ENCODE data around the gene ABCA13.

ABCA13 gene

DNA sequence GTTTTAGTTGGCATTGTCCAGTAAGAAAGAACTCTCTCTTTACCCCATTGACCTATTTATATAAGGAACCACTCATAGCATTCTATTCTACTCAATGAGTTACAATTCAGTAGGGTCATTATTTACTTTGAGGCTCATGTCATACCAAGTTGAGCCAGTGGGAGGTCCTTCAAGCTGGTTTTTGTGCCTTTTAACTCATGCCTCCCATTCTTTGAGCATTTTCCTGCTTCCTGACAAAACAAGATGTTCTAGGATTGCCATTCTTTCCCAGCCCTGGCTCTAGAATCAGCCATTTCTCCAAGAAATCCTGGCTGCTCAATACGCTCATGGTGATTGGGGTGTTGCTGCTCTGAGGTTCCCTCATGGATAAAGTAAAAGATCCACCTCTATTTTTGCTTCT lies 250.1 kb downstream of the ABCA13 start:
- no peak for DNase-seq (ENCODE audit: low read depth, low spot score)
- Histone ChIP-seq H3K9me3 (ENCODE audit: control insufficient read depth, insufficient read depth, low read length) (no peaks in the 10 kb centered on the region), H3K4me3 (ENCODE audit: low read length) (no peak overlapping the region), H3K36me3 (ENCODE audit: control insufficient read depth, insufficient read depth, low read length) (no peaks in the 10 kb centered on the region), H3K27me3 (ENCODE audit: control insufficient read depth, insufficient read depth, low read length) (no peaks in the 10 kb centered on the region), H3K27ac (ENCODE audit: low read length) (no peak overlapping the region), H3K4me1 (ENCODE audit: control insufficient read depth, insufficient read depth, low read length) (no peaks in the 10 kb centered on the region)
- WGBS (ENCODE audit: insufficient coverage, insufficient read length), result no CpG with 5 or more reads among the region's 1 CpG

- Histone ChIP-seq H3K27ac (ENCODE audit: low read length) (no peak overlapping the region), H3K4me1 (ENCODE audit: control insufficient read depth, insufficient read depth, low read length) (no peaks in the 10 kb centered on the region), H3K27me3 (ENCODE audit: control insufficient read depth, insufficient read depth, low read length) (no peaks in the 10 kb centered on the region), H3K4me3 (ENCODE audit: low read length) (no peak overlapping the region), H3K9me3 (ENCODE audit: control insufficient read depth, insufficient read depth, low read length) (no peaks in the 10 kb centered on the region), H3K36me3 (ENCODE audit: control insufficient read depth, insufficient read depth, low read length) (no peaks in the 10 kb centered on the region)
- no CpG with 5 or more reads among the region's 3 CpGs for WGBS (ENCODE audit: insufficient coverage, insufficient read length)
- no peak for DNase-seq (ENCODE audit: low read depth, low spot score)
Measured at GRCh38 chr7:48424731-48425130, 253.5 kb downstream of the ABCA13 start.

DNA sequence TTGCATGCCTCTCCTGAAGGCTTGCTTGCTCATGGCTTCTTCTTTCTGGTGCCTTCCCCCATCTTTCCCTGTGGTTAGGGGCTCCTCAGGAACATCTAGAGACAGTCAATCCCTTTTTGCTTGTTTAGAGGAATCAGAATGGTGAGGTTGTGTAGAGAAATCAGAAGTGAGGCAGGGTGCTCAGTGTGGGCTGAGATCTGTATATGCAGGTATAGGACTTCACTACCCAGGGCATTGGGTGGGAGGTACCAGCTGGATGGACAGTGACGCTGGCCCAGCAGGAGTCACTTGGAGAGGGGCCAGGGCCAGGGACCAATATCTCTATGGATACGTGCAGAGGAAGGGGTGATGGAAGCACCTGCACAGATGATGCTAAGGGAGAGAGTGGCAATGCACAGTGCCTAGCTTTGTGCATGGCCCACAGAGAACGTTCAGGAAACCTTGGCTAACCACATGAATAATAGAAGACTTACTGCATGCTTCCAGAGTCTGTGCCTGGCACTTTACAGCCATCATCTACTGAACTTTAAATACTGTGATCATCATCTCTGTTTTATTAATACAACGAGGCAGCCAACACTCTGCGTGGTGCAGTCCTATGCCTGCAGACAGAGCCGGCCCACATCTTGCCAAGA lies 255.2 kb downstream of the ABCA13 start:
- Histone ChIP-seq H3K27me3 (ENCODE audit: control insufficient read depth, insufficient read depth, low read length) (no peaks in the 10 kb centered on the region), H3K36me3 (ENCODE audit: control insufficient read depth, insufficient read depth, low read length) (no peaks in the 10 kb centered on the region), H3K9me3 (ENCODE audit: control insufficient read depth, insufficient read depth, low read length) (no peaks in the 10 kb centered on the region), H3K27ac (ENCODE audit: low read length) (no peak overlapping the region), H3K4me3 (ENCODE audit: low read length) (no peak overlapping the region), H3K4me1 (ENCODE audit: control insufficient read depth, insufficient read depth, low read length) (no peaks in the 10 kb centered on the region)
- DNase-seq (ENCODE audit: low read depth, low spot score), result no peak
- WGBS (ENCODE audit: insufficient coverage, insufficient read length), result no CpG with 5 or more reads among the region's 6 CpGs

- no peak overlapping the region for H3K27ac ChIP-seq (ENCODE audit: low read length)
- H3K4me1 ChIP-seq (ENCODE audit: control insufficient read depth, insufficient read depth, low read length), result no peaks in the 10 kb centered on the region
- DNase-seq (ENCODE audit: low read depth, low spot score), result no peak
- no peaks in the 10 kb centered on the region for H3K36me3 ChIP-seq (ENCODE audit: control insufficient read depth, insufficient read depth, low read length)
- H3K27me3 ChIP-seq (ENCODE audit: control insufficient read depth, insufficient read depth, low read length), result no peaks in the 10 kb centered on the region
- H3K4me3 ChIP-seq (ENCODE audit: low read length), result no peak overlapping the region
- WGBS (ENCODE audit: insufficient coverage, insufficient read length), result no CpG with 5 or more reads among the region's 5 CpGs
- H3K9me3 ChIP-seq (ENCODE audit: control insufficient read depth, insufficient read depth, low read length), result no peaks in the 10 kb centered on the region
Measured at GRCh38 chr7:48426966-48427555, 255.8 kb downstream of the ABCA13 start.

DNA sequence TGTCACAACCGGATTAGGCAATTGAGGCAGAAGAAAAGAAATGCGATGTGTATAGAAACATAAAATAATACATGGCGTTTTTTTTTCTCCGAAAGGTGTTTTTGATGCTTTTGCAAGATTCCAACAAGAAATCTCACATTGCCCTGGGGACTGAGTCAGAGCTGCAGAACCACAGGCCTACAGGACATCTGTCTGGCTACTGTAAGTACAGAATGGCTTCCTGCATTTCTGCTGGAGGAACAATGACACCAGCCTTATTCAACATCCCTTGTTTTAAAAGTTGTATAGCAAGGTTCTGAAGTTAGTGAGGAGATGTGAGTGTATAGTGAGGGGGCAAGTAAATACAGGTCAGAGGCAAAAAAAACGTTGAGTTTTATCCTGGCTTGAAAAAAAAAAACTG lies 256.4 kb downstream of the ABCA13 start:
- Histone ChIP-seq H3K36me3 (ENCODE audit: control insufficient read depth, insufficient read depth, low read length) (no peaks in the 10 kb centered on the region), H3K27me3 (ENCODE audit: control insufficient read depth, insufficient read depth, low read length) (no peaks in the 10 kb centered on the region), H3K4me3 (ENCODE audit: low read length) (no peak overlapping the region), H3K9me3 (ENCODE audit: control insufficient read depth, insufficient read depth, low read length) (no peaks in the 10 kb centered on the region), H3K4me1 (ENCODE audit: control insufficient read depth, insufficient read depth, low read length) (no peaks in the 10 kb centered on the region), H3K27ac (ENCODE audit: low read length) (no peak overlapping the region)
- no peak for DNase-seq (ENCODE audit: low read depth, low spot score)
- no CpG with 5 or more reads among the region's 5 CpGs for WGBS (ENCODE audit: insufficient coverage, insufficient read length)

- no peak overlapping the region for H3K27ac ChIP-seq (ENCODE audit: low read length)
- H3K4me3 ChIP-seq (ENCODE audit: low read length), result no peak overlapping the region
- DNase-seq (ENCODE audit: low read depth, low spot score), result no peak
- H3K4me1 ChIP-seq (ENCODE audit: control insufficient read depth, insufficient read depth, low read length), result no peaks in the 10 kb centered on the region
- no peaks in the 10 kb centered on the region for H3K36me3 ChIP-seq (ENCODE audit: control insufficient read depth, insufficient read depth, low read length)
- H3K27me3 ChIP-seq (ENCODE audit: control insufficient read depth, insufficient read depth, low read length), result no peaks in the 10 kb centered on the region
- no peaks in the 10 kb centered on the region for H3K9me3 ChIP-seq (ENCODE audit: control insufficient read depth, insufficient read depth, low read length)
- WGBS (ENCODE audit: insufficient coverage, insufficient read length), result no CpG with 5 or more reads among the region's 3 CpGs
Measured at GRCh38 chr7:48428091-48428684, 256.9 kb downstream of the ABCA13 start.

DNA sequence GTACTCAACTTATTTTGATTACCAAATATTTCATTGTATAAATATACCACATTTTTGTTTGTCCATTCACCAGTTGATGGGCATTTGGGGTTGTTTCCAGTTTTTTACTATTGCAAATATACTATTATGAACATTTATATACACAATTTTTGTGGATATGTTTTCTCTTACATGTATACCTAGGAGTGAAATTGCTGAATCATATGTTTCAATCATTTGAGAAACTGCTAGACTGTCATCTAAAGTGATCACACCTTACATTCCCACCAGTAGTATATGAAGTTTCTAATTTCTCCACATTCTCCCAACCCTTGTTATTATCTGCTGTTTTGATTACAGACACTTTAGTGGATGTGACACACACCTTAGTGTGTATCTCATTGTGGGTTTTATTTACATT lies 257.9 kb downstream of the ABCA13 start:
- no peak overlapping the region for H3K4me3 ChIP-seq (ENCODE audit: low read length)
- no peaks in the 10 kb centered on the region for H3K4me1 ChIP-seq (ENCODE audit: control insufficient read depth, insufficient read depth, low read length)
- H3K9me3 ChIP-seq (ENCODE audit: control insufficient read depth, insufficient read depth, low read length), result no peaks in the 10 kb centered on the region
- no peaks in the 10 kb centered on the region for H3K36me3 ChIP-seq (ENCODE audit: control insufficient read depth, insufficient read depth, low read length)
- H3K27me3 ChIP-seq (ENCODE audit: control insufficient read depth, insufficient read depth, low read length), result no peaks in the 10 kb centered on the region
- no peak for DNase-seq (ENCODE audit: low read depth, low spot score)
- H3K27ac ChIP-seq (ENCODE audit: low read length), result no peak overlapping the region

DNA sequence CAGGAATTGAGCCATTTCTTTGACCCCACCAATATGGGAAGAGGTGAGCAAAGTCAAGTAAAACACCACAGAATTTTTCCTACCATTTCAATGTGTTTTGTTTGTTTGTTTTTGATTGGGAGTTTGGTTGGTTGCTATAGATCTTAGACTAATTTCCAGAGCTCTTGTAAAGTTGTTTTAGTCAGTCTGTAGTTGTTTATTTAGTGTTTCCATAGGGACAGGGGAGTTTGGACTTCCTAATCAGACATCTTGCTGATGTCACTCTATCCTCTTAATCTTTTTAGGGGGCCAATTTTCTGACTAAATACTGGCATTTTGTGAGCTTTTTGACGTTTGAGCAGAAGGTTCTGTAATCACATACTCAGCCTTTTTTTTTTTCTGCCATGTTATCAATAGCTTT lies 266.9 kb downstream of the ABCA13 start:
- Histone ChIP-seq H3K27me3 (ENCODE audit: control insufficient read depth, insufficient read depth, low read length) (no peaks in the 10 kb centered on the region), H3K36me3 (ENCODE audit: control insufficient read depth, insufficient read depth, low read length) (no peaks in the 10 kb centered on the region), H3K4me3 (ENCODE audit: low read length) (no peak overlapping the region), H3K4me1 (ENCODE audit: control insufficient read depth, insufficient read depth, low read length) (no peaks in the 10 kb centered on the region), H3K27ac (ENCODE audit: low read length) (no peak overlapping the region), H3K9me3 (ENCODE audit: control insufficient read depth, insufficient read depth, low read length) (no peaks in the 10 kb centered on the region)
- no peak for DNase-seq (ENCODE audit: low read depth, low spot score)
- WGBS (ENCODE audit: insufficient coverage, insufficient read length), result no CpG with 5 or more reads among the region's 1 CpG

DNA sequence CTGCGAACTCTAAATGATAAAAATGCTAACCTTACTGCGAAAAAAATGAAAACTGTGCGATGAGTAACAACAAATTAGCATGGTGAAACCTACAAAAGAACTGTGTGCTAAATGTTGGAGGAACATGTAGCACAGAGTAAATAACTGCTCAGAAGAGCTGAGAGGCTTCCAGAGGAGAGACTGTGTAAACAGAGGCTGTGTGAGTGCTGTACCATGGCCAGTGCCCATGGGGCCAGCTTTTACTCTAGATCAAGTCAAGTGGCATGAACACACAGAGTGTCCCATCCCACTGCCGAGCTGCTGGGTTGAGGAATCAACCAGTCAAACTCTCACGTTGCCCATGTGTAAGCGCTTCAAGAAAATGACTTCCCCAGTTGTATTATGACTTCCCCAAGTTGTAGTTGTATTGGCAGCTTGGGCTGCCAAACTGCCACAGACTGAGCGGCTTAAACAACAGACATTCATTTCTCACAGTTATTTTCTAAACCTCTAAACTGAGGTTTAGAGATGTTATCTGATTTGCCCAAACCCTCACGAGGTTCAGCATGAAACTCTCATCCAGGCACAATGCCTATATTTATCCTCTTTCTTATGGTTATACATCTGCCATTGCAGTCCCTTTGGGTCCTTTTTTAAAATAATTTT lies 270.7 kb downstream of the ABCA13 start:
- Histone ChIP-seq H3K4me3 (ENCODE audit: low read length) (no peak overlapping the region), H3K27me3 (ENCODE audit: control insufficient read depth, insufficient read depth, low read length) (no peaks in the 10 kb centered on the region), H3K4me1 (ENCODE audit: control insufficient read depth, insufficient read depth, low read length) (no peaks in the 10 kb centered on the region), H3K27ac (ENCODE audit: low read length) (no peak overlapping the region), H3K36me3 (ENCODE audit: control insufficient read depth, insufficient read depth, low read length) (no peaks in the 10 kb centered on the region), H3K9me3 (ENCODE audit: control insufficient read depth, insufficient read depth, low read length) (no peaks in the 10 kb centered on the region)
- DNase-seq (ENCODE audit: low read depth, low spot score), result no peak
- WGBS (ENCODE audit: insufficient coverage, insufficient read length), result no CpG with 5 or more reads among the region's 8 CpGs

- no peak for DNase-seq (ENCODE audit: low read depth, low spot score)
- no CpG with 5 or more reads among the region's 5 CpGs for WGBS (ENCODE audit: insufficient coverage, insufficient read length)
- Histone ChIP-seq H3K36me3 (ENCODE audit: control insufficient read depth, insufficient read depth, low read length) (no peaks in the 10 kb centered on the region), H3K9me3 (ENCODE audit: control insufficient read depth, insufficient read depth, low read length) (no peaks in the 10 kb centered on the region), H3K4me3 (ENCODE audit: low read length) (no peak overlapping the region), H3K27ac (ENCODE audit: low read length) (no peak overlapping the region), H3K27me3 (ENCODE audit: control insufficient read depth, insufficient read depth, low read length) (no peaks in the 10 kb centered on the region), H3K4me1 (ENCODE audit: control insufficient read depth, insufficient read depth, low read length) (no peaks in the 10 kb centered on the region)
Measured at GRCh38 chr7:48443051-48443450, 271.8 kb downstream of the ABCA13 start.

DNA sequence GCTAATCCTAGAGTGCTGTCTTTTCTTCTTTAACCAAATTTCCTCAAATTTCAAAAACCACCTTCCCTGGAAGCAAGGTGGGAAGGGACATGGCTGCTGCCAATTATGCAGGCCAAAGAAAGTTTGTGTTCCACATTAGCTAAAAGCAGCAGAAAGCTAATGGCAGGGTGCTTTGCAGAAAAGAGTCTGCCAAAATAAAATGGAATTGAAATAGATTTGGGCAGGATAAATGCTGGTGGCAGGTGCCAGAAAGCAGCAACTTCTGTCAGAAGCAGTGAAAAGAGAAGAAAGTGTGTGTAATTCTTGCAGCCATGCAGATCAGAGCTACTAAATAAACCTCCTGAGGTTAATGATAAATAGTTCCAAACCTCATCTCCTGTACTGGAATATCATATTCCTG lies 275.5 kb downstream of the ABCA13 start:
- Histone ChIP-seq H3K4me1 (ENCODE audit: control insufficient read depth, insufficient read depth, low read length) (no peaks in the 10 kb centered on the region), H3K9me3 (ENCODE audit: control insufficient read depth, insufficient read depth, low read length) (no peaks in the 10 kb centered on the region), H3K27ac (ENCODE audit: low read length) (no peak overlapping the region), H3K36me3 (ENCODE audit: control insufficient read depth, insufficient read depth, low read length) (no peaks in the 10 kb centered on the region), H3K27me3 (ENCODE audit: control insufficient read depth, insufficient read depth, low read length) (no peaks in the 10 kb centered on the region), H3K4me3 (ENCODE audit: low read length) (no peak overlapping the region)
- DNase-seq (ENCODE audit: low read depth, low spot score), result no peak
